ACHN (cell line): ENCODE data around the gene RAD23B.

ENCODE experiments used
- DNase-seq: peaks from one replicate; pipeline ENCODE4 v3.0.0-alpha.2; 2015
- in situ Hi-C: cut with HindIII; loops from 2 replicates; pipeline ENCODE4 v1.10.0; 2017; ENCODE audit warnings: low sequenced_read_pairs, low pct_ligation_motif_present, low pct_unique_long_range_greater_than_20kb

The RAD23B gene

GRCh38 chr9:107322643-107323042 is 39.6 kb downstream of the RAD23B start:
- in situ Hi-C loops = no loop called here

GRCh38 chr9:107323836-107324585 is 40.9 kb downstream of the RAD23B start:
- in situ Hi-C loops = no loop called here
- DNase-seq = no peak

More at GRCh38 chr9:107322643-107323042, 39.6 kb downstream of the RAD23B start:
- no peak for DNase-seq

DNA sequence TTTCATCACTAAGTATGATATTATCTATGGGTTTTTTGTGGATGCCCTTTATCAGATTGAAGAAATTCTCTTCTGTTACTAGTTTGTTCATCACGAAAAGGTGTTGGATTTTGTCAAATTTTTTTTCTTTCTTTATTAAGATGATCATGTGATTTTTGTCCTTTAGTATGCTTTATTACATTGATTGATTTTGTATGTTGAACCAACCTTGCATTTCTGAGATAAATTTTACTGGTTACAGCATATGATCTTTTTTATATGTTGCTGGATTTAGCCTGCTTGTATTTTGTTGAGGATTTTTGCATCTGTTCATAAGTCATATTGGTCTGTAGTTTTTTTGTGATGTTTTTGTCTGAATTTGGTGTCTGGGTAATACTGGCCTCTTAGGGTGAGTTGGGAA is 42.8 kb downstream of the RAD23B start:
- DNase-seq = no peak
- in situ Hi-C loops = no loop called here

DNA sequence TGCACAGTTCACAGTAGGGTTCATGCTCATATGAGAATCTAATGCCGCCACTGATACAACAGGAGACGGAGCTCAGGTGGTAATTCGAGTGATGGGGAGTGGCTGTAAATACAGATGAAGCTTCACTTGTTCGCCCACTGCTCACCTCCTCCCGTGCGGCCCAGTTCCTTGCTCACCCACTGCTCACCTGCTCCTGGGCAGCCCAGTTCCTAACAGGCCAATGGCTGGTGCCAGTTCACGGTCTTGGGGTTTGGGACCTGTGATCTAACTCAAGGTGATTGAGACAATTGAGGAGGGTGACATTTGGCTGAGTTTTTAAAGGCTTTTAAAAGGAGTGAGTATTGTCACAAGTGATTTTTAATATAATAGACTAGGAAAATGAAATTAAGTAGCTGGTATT is 45.4 kb downstream of the RAD23B start:
- in situ Hi-C loops = no loop called here
- DNase-seq = no peak

DNA sequence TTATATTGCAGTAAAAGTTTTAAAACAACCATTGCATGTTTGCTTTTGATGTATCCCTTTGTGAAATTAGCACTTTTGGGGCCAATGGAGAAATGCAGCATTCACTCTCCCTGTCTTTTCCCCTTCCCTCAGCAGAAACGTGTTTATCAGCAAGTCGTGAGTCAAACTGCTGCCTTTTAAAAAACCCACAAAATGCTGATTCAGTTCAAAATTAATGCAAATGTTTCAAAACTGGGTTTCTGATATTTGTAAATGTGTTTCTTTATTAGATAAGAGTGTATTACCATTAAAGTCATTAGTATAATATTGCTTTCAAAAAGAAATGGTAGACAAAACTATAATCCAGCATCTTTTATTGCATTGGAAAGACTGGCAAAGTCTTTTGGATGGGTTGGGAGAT is 47.3 kb downstream of the RAD23B start:
- DNase-seq = no peak

DNA sequence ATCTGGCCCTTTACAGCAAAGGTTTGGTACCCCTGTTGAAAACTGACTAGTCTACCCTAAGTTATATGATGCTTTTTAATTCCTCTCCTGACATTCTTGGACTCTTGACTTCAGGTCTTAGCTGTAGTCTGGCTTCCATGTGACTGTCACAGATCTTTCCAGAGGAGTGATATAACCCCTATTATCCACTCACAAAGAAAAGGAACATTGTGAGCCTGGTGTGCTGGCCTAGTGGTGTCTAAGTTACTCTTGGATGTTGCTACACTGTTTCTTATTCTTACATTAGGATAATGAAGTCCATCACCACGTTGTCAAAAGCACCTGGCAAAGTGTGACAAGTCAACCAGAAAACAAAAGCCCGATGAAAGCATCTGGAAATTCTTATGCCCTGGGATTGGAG is 49.8 kb downstream of the RAD23B start:
- in situ Hi-C loops = no loop called here
- DNase-seq = no peak

More for the DNA sequence above, 47.3 kb downstream of the RAD23B start:
- in situ Hi-C loops = no loop called here

DNA sequence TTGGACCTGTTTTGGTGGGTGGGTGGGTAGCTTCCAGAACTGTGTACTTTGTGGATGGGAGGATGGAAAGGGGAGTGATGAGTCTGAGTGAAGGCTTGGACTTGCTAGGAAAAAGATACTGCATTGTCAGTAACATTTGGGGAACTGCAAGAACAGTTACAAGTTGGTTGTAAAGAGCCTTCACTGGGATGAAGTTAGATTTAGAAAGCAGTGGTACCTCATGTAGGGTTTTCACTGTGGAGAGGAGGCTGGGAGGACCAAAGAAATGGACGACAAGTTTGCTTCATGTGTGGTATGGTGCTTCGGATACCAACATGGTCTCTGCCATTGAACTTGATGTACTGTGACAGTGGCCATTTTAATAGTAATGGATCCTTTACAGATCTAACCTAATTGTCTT is 50.3 kb downstream of the RAD23B start:
- no peak for DNase-seq
- in situ Hi-C loops = no loop called here

GRCh38 chr9:107334103-107334776 is 51.2 kb downstream of the RAD23B start:
- no peak for DNase-seq
- in situ Hi-C loops = no loop called here

GRCh38 chr9:107335331-107335730 is 52.3 kb downstream of the RAD23B start:
- no peak for DNase-seq

GRCh38 chr9:107336718-107337360 is 53.8 kb downstream of the RAD23B start:
- in situ Hi-C loops = no loop called here
- DNase-seq = no peak

More at GRCh38 chr9:107335331-107335730, 52.3 kb downstream of the RAD23B start:
- in situ Hi-C loops = no loop called here

GRCh38 chr9:107337676-107338590 is 54.9 kb downstream of the RAD23B start:
- in situ Hi-C loops = no loop called here

DNA sequence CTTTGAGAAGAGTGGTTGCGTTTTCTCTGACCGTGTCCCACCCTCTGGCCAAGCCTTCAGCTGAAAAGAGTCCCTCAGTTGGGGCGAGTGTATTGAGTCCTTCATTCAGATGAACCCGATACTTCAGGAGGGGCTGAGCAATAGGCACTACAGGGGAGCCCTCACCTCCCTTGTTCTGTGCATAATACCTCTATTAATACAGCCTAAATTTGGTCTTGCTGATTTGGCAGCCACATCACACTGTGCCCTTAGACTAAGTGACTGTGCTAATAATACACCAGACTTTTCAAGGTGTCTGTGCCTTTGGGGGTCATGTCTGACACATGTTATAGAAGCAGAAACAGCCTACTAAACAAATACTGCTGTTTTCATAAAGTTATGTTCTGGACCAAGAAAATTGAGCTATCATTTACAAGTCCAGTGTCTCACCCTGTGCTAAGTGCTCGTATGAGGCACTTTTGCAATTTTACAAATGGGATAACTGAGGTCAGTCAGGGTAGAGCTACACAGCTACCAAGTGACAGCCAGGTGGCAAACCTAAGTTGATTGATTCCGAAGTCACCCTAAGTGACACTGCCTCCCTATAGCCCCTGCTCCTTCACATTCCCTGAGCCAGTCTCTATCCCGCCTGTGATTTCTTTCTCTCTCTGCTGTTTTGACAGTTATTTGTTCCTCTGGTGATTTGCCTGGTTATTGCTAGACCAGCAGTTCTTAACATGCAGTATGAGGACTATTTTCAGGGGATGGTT is 56.0 kb downstream of the RAD23B start:
- in situ Hi-C loops = no loop called here
- DNase-seq = no peak

More at GRCh38 chr9:107337676-107338590, 54.9 kb downstream of the RAD23B start:
- no peak for DNase-seq

GRCh38 chr9:107340920-107341632 is 58.0 kb downstream of the RAD23B start:
- peak; percentile 62 for DNase-seq
- in situ Hi-C loops = no loop called here

- in situ Hi-C loops = no loop called here
- no peak for DNase-seq
Measured at GRCh38 chr9:107342476-107343161, 59.5 kb downstream of the RAD23B start.

- DNase-seq = no peak
- in situ Hi-C loops = no loop called here
Measured at GRCh38 chr9:107345327-107345726, 62.2 kb downstream of the RAD23B start.

GRCh38 chr9:107348836-107349235 is 65.8 kb downstream of the RAD23B start:
- in situ Hi-C loops = no loop called here
- DNase-seq = no peak

DNA sequence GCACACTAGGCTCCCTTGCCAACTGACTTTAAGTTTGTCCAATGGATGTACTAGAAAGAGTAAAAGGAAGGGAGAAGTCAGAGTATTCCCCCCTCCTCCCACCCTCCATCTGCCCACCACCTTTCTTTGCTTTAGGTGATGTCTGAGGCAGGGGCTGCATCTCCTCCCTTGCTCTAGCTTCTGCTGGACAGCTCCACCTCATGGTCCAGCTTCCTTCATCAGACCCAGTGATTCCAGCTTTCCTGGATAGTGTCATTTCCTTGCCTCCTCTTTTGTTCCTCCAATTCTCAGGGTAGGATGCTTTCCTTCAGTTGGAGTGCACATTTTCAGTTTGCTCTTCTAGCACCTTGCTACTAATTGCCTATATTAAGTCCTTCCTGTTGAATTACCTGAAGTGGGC is 67.4 kb downstream of the RAD23B start:
- in situ Hi-C loops = no loop called here
- no peak for DNase-seq
